HL-60 (cell line): ENCODE results near the gene THEM4.

Experiments used
- DNase-seq, 2 experiments: peaks; one replicate each; pipeline ENCODE4 v3.0.0-alpha.2; 2010 to 2020; ENCODE audit warnings: low read depth in 1 of 2, low spot score in 1 of 2
- H3K27ac ChIP-seq: fragments of 250-450 bp; sonication (Bioruptor Pico); replicated peaks from 2 replicates; pipeline ENCODE4 v1.5.1; 2020; ENCODE audit warnings: mild to moderate bottlenecking, moderate library complexity
- H3K27me3 ChIP-seq: fragments of 250-450 bp; sonication (Bioruptor Pico); 2 replicates; pipeline ENCODE4 v1.5.1; 2021; ENCODE audit warnings: mild to moderate bottlenecking, moderate library complexity; ENCODE audit not compliant: insufficient read depth, poor library complexity, severe bottlenecking
- H3K4me3 ChIP-seq: replicated peaks from 2 replicates; pipeline ENCODE4 v1.5.1; 2011; ENCODE audit warnings: mild to moderate bottlenecking, control low read depth, low read length; ENCODE audit not compliant: insufficient read depth
- CTCF ChIP-seq: IDR thresholded peaks from one replicate; pipeline ENCODE4 v1.5.1; 2011; ENCODE audit warnings: low read length, control low read depth, inconsistent platforms; ENCODE audit not compliant: insufficient read depth
- GABPA ChIP-seq: IDR thresholded peaks from 2 replicates; pipeline ENCODE4 v1.6.1; 2012; ENCODE audit warnings: low read depth
- POLR2AphosphoS5 ChIP-seq: IDR thresholded peaks from 2 replicates; pipeline ENCODE4 v1.6.1; 2012; ENCODE audit warnings: low read depth
- REST ChIP-seq: IDR thresholded peaks from 2 replicates; pipeline ENCODE4 v1.6.1; 2012; ENCODE audit warnings: low read depth; ENCODE audit not compliant: insufficient replicate concordance
- SPI1 ChIP-seq: IDR thresholded peaks from 2 replicates; pipeline ENCODE4 v1.6.1; 2012; ENCODE audit warnings: low read depth, mild to moderate bottlenecking, borderline replicate concordance

THEM4 gene

GRCh38 chr1:151846062-151846568, 63.2 kb downstream of the THEM4 start:
- no peak for DNase-seq
- TF ChIP-seq SPI1 = peak; percentile 83
- no peak for TF ChIP-seq CTCF

GRCh38 chr1:151843398-151843797, 65.9 kb downstream of the THEM4 start:
- DNase-seq = no peak
- Histone ChIP-seq H3K27ac (no peak overlapping the region), H3K27me3 (peaks cover 27% of the 10 kb centered on the region), H3K4me3 (no peak overlapping the region)
- TF ChIP-seq REST (no peak), SPI1 (peak; percentile 68)

More at GRCh38 chr1:151846062-151846568, 63.2 kb downstream of the THEM4 start:
- Histone ChIP-seq H3K27ac (no peak overlapping the region), H3K27me3 (peaks cover 10% of the 10 kb centered on the region), H3K4me3 (no peak overlapping the region)

GRCh38 chr1:151841141-151841540, 68.2 kb downstream of the THEM4 start:
- TF ChIP-seq SPI1 (no peak), CTCF (no peak), GABPA (no peak), POLR2AphosphoS5 (no peak), REST (no peak)
- no peak for DNase-seq
- Histone ChIP-seq H3K4me3 (no peak overlapping the region), H3K27ac (no peak overlapping the region), H3K27me3 (peaks cover 31% of the 10 kb centered on the region)

GRCh38 chr1:151840421-151840820, 68.9 kb downstream of the THEM4 start:
- peaks cover 31% of the 10 kb centered on the region for H3K27me3 ChIP-seq
- no peak overlapping the region for H3K4me3 ChIP-seq
- no peak overlapping the region for H3K27ac ChIP-seq
- no peak for DNase-seq
- TF ChIP-seq REST = no peak
- no peak for TF ChIP-seq SPI1
- no peak for TF ChIP-seq GABPA
- no peak for TF ChIP-seq POLR2AphosphoS5
- TF ChIP-seq CTCF = no peak
